Lower leg skin (tissue), 4 donors: ENCODE measurements around the gene CCDC51. TPM values are rescaled to one million over a fixed set of nuclear protein-coding genes. Genes with fewer than 3 reads are reported as not detected.

Experiments
- DNase-seq, 2 donors: peaks; one replicate each; pipeline ENCODE4 v3.0.0-alpha.2; 2019; ENCODE audit warnings: low spot score in 2 of 2
- H3K4me3 ChIP-seq: fragments of 200-600 bp; sonication (generic); 2 replicates; pipeline ENCODE4 v1.5.1; 2017; ENCODE audit warnings: mild to moderate bottlenecking, low read depth; ENCODE audit not compliant: poor library complexity, severe bottlenecking
- CTCF ChIP-seq, 3 donors: fragments of 450-650 bp; IDR thresholded peaks; one replicate each; pipeline ENCODE4 v1.5.1; 2016; ENCODE audit warnings: antibody characterized with exemption in 3 of 3, mild to moderate bottlenecking in 3 of 3, moderate library complexity in 2 of 3
- POLR2A ChIP-seq, 2 donors: fragments of 450-650 bp; IDR thresholded peaks; one replicate each; pipeline ENCODE4 v1.6.1; 2016 to 2017; ENCODE audit warnings: antibody characterized with exemption in 2 of 2, mild to moderate bottlenecking in 1 of 2, moderate library complexity in 1 of 2
- WGBS, 2 donors: methylation state at CpG; one replicate each; pipeline ENCODE4 v1.1.5; 2018; 5-methylcytosine and 5-hydroxymethylcytosine counted together
- intact Hi-C: fragments of 100-400 bp; cut with DNase I; formaldehyde crosslinking; loops from one replicate; pipeline ENCODE4 v1.15.0; 2023; ENCODE audit warnings: low total_unique reads
- total RNA-seq, 4 donors: library from RNA; depleted of rRNA; stranded (reverse); fragments of >200 nt; gene quantifications; one replicate each; pipeline ENCODE4 v1.1.0, GENCODE V29; 2016

Gene CCDC51
- total RNA-seq, 4 donors from 2014 or later = 6.7 to 17.1 (median 11.6) TPM

- no peak for DNase-seq
- WGBS, 2 donors = 83 to 85% methylated on average over 26 to 27 of the region's 27 CpGs
- TF ChIP-seq POLR2A (IDR thresholded peaks at IDR 0.05) (no peak), CTCF (IDR thresholded peaks at IDR 0.05) (no peak)
These were observed 15.8 kb downstream of the CCDC51 start for GRCh38 chr3:48423883-48424695.

GRCh38 chr3:48423241-48423882 lies 16.6 kb downstream of the CCDC51 start:
- WGBS, 2 donors = 82 to 92% methylated on average over 25 of the region's 25 CpGs
- H3K4me3 ChIP-seq = no peak overlapping the region
- intact Hi-C loops = no loop called here
- DNase-seq = no peak
- no peak for TF ChIP-seq CTCF (IDR thresholded peaks at IDR 0.05)

More at GRCh38 chr3:48423883-48424695, 15.8 kb downstream of the CCDC51 start:
- intact Hi-C loops = no loop called here
- no peak overlapping the region for H3K4me3 ChIP-seq

GRCh38 chr3:48422681-48423080 lies 17.2 kb downstream of the CCDC51 start:
- H3K4me3 ChIP-seq = no peak overlapping the region
- WGBS, 2 donors = 90% methylated on average over 7 to 8 of the region's 8 CpGs
- intact Hi-C loops = no loop called here
- TF ChIP-seq POLR2A (IDR thresholded peaks at IDR 0.05) (no peak), CTCF (IDR thresholded peaks at IDR 0.05) (no peak)
- no peak for DNase-seq

- H3K4me3 ChIP-seq = no peak overlapping the region
- no peak for DNase-seq
- 70 to 87% methylated on average over 2 to 3 of the region's 3 CpGs for WGBS, 2 donors
- TF ChIP-seq POLR2A (IDR thresholded peaks at IDR 0.05) (no peak), CTCF (IDR thresholded peaks at IDR 0.05) (no peak)
- intact Hi-C loops = no loop called here
These were observed 17.6 kb downstream of the CCDC51 start for GRCh38 chr3:48422272-48422671.

- WGBS, 2 donors = 77 to 86% methylated on average over 12 to 13 of the region's 14 CpGs
- H3K4me3 ChIP-seq = no peak overlapping the region
- TF ChIP-seq CTCF (IDR thresholded peaks at IDR 0.05) (no peak), POLR2A (IDR thresholded peaks at IDR 0.05) (no peak)
- intact Hi-C loops = no loop called here
- DNase-seq = no peak
These were observed 19.4 kb downstream of the CCDC51 start for GRCh38 chr3:48420561-48420960.
